HG02763 (cell line): Measurements from ENCODE around the gene MRM2.

ENCODE experiments used
- ATAC-seq: cut with Tn5 transposase; IDR thresholded peaks from one replicate; pipeline ENCODE4 v1.9.1; 2021; ENCODE audit warnings: mild to moderate bottlenecking, moderate library complexity; ENCODE audit not compliant: unreplicated experiment

Gene MRM2

DNA sequence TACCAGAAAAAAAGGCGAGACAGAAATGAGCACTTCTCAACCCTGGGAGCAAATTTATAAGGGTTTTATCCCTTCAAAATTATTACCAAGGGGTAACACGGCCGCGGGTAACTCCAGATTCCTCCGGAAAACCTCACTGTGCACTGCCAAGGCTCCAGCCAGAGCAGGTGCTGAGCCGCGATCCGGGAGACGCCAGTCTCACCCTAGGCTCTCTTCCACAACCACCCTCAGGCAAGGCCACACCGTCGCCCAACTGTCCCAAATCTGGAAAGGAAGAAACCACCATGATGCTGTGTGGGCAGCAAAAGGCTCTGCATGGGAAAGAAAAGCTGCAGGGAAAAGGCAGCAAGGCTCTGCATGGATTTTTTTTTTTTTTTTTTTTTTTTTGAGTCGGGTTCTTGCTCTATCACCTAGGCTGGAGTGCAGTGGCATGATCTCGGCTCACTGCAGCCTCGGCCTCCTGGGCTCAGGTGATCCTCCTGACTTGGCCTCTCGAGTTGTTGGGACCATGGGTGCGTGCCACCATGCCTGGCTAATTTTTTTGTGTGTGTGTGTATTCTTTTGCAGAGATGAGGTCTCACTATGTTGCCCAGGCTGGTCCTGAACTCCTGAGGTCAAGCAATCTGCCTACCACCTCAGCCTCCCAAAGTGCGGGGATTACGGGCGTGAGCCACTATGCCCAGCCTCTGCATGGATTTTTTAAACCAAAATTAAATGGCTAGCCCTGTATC, 48.3 kb downstream of the MRM2 start:
- no peak for ATAC-seq

DNA sequence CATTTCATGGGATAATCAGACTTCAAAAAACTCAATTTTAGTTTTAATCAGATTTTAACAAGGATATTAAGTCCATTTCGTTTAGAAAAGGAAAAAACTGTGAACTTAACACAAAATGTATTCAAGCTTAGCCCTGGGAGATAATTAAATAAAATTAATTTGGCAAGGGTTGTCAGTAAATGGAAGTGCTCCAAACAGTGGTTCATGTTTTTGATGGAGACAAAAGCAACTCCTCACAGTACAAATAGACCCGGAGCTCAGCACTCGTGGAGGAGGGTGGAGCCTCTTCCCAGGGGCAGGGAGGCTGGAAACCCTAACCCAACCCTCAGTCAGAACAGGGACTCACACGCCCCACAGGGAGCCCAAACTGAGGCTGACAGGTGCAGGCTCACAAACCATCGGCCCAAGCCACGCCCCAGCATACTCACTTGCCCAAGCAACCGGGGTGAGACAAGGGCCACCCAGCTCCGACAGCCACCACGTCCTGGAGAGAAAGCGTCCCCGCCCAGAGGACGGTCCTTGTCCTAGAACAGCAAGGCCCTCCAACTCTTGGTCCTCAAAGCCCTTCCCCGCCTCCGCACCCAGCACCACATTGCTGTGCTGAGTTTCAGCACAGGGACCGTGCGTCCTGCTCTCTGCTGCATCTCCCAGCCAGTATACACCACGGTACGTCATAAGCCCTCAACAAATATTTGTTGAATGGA, 49.0 kb downstream of the MRM2 start:
- ATAC-seq = no peak

DNA sequence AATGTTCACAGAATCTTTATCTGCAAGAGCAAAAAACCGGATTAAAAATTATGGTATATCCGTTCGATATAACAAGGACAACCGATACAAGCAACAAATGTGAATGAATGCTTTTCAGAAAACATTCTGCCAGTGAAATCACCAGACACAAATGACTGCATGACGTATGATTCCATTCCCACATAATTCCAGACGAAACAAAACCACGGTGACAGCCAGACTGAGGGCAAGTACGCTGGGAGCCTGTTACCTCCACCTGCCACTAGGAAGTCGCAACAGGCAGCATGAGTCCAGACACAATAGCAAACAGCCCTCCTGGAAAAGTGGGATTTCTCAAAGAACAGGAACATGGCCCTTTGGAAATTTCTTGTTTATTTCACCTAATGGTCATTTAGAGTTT, 51.0 kb downstream of the MRM2 start:
- ATAC-seq = no peak

DNA sequence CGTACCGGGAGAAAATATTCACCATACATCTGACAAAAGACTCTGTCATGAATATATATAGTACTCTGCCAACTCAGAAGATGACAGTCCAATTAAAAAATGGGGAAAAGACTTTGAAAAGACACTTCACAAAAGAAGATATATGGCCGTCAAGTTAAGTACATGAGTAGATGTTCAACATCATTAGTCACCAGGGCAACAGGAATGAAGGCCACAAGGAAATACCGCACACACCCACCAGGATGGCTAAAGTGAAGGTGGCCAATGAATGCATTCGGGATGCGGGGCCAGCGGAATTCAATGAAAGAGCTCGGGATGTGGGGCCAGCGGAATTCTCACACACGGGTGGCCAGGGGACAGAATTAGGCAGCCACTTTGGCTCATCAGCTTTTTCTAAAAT, 51.5 kb downstream of the MRM2 start:
- no peak for ATAC-seq

DNA sequence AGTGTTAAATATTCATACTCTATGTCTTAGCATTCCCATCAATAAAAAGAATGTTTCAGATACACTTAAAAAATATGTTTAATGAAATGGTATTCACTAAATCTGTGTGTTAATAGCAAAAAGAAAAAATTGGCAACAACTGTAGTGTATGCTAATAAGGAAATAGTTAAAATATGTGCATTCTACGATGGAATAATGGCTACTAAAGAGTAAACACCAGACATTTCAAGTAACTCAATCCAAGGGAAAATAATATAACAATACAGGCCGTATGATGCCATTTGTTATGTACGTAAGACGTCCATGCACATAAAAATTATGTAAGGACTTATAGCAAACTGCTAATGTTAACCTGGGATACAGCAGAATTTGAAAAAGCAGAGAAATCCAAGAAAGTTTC, 55.8 kb downstream of the MRM2 start:
- no peak for ATAC-seq

DNA sequence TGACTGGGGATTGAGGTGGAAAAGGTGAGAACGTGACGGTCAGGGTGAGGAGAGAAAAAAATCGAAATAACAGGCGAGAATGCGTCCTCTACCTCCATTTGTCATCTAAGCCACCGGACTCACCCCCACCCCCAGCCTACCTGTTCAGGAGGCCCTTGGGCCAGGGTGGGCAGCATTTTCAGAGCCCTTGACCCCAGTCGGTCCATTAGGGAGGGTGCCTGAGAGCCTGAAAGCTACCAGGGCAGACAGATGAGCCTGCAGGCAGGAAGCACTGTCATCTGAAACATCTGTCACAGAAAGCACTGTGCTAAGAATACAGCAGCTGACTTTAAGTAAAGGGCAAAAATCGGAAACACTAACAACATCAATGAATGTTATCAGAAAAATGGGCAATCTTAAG, 56.3 kb downstream of the MRM2 start:
- ATAC-seq = no peak
